GM19328 (cell line): ENCODE results near the gene LDB2.
"Not testable (repeated sequence)": the region's sequence is repeated elsewhere in the genome, so short reads cannot be mapped to it uniquely, and the experiment has no call there.

ENCODE experiments used
- ATAC-seq: cut with Tn5 transposase; IDR thresholded peaks from one replicate; pipeline ENCODE4 v1.9.1; 2021; ENCODE audit warnings: mild to moderate bottlenecking, moderate library complexity; ENCODE audit not compliant: unreplicated experiment

Gene LDB2

DNA sequence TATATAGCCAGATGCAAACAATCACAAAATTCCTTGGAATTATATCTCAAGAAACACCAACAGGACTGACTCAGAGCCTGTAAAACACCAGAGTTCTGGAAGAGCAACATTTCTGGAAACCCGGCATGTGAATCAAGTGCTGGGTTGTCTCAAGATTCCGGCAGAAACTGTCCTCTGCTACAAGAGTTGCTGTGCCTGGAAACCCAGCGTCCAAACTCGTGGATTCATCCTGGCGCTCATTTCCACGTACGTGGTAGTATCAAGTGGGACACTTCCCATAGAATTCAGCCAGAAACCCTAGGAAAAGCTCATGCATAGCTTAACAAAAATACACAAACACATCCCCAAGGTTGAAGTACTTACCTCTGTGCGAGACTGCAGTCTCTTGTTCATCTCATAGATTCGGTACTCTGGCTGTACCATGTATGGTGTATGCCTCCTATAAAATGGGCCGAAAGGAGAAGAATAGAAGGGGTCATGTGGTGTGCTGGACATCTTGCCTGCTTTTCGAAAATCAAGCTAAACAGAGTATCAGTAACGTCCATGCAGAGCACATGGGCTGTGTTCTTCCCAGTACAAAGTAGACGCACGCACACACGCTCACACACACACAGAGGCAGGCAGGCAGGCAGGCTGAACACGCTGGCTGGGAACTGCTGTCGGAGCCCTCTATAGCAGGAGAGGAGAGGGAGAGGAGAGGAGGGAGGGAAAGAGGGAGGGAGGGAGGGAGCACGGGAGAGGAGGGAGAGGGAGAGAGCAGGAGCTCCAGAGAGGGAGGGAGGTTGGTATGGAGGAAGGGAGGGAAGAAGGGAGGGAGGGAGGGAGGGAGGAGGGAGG is at the start of gene LDB2:
TSS of gene LDB2 (minus strand) at position 655 of the 837 bp plus-strand sequence.
- ATAC-seq: no peak

DNA sequence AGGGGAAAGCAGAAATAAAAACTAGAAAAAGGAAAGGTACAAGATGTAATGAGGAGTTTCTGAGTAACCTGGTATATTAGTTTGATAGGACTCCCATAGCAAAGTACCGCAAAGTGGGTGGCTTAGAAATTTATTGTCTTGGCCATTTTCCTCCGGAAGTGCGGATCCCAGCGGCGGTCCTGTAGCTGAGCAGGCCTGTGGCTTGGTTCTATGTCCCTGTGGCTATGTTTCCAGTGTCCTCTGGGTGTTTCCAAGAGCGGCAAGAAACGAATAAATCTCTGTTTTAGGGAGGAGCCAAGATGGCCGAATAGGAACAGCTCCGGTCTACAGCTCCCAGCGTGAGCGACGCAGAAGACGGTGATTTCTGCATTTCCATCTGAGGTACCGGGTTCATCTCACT is 44.0 kb upstream of the LDB2 start:
- ATAC-seq: no peak

DNA sequence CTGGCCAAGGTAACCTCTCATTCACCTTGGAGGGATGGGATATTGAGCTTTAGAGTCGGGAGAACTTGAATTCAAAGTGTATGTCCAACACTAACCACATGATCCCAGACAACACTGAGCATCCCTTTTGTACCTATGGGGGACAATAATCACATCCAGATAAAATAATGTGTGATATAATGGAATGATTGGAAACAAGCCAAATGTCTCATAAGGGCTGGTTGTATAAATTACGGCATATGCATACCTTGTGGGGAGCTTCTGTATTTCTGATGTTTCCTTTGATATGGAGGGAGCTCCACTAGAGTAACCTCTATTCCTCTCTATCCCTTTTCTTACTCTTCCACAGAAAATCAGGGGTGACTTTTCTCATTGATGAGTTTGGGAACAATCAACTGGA is 40.7 kb upstream of the LDB2 start:
- ATAC-seq: no peak

DNA sequence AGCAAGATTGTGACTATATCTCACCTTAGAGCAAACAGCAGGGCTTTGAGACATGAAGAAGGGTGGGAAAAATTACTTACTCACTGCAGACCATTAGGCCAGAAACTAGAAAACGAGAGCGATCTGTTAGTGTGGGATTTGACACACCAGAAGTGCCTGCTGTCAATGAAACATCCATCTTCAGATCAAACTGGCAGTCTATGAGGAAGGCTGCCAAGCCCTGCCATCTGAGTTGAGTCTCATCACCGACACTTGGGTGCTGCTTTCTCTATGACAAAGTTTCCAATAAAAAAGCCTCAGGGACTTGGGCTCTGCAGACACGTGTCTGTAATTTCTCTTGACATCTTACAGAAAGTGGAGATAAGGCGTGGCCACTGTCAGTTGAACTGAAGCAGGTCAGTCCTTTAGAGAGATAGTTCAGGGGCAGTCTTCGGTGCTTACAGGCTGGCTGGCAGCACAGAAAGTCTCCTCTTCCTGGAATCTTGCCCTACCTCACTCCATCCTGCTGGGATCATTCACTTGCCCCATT is 40.1 kb upstream of the LDB2 start:
- ATAC-seq: no peak

DNA sequence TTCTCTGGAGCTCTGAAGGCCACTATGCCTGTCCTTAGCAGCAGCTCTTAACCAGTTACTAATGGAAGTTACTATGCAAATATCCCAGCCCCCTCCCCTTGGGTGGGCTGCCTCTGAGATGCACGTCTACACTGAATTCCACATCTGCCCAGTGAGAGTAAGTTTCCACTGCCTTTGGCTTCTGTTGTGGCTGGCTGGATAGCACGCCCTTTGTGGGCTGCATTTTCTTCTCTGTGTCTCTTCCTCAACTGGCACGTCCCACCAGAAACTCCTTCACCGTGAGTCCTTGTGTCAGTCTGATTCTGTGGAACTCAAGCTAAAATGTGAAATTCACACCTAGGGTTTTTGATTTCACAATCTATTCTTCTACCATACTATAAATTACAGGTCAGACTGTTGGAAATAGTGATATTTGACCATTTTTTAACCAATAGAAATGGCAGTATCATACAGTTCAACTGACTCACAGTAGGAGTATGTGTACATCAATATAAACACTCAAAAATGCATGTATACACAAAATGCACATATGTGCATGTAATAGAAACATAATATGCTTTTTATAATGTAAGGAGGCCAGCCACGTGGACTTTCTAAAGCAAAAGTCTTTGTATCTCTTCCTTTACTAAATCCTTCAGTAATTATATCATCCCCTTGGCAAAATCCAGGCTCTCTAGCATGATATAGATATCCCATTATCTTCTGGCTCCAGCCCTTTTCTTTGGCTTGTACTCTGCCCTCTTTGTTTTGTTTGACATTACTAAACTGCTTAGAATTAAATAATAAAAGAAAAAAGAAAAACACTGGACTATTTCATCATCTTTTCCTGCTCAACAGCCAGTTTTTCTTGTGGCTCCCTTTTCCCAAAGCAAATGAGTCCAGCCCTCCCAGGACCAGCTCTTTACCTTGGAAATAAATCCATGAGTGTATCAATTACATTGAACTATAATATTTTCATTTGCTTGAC is 33.2 kb upstream of the LDB2 start:
- no peak for ATAC-seq

DNA sequence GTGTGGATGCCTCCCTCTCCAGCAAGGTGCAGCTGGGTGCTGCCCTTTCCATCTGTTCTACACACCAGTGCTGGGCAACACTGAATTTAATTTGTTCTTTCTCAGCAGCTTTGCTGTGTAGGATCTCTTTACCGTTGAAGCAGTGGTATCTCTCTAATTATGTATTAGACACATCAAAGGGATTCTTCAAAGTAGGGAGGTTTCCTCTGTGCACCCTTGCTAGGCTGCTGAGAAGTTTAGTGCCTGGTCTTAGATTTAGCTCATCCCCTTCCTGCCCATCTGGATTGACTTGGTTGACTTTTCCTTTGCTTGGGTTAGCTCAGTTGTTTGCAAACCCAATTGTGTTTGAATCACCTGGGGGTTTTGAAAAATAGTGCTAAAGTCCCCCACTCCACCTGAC is 27.8 kb upstream of the LDB2 start:
- no peak for ATAC-seq

DNA sequence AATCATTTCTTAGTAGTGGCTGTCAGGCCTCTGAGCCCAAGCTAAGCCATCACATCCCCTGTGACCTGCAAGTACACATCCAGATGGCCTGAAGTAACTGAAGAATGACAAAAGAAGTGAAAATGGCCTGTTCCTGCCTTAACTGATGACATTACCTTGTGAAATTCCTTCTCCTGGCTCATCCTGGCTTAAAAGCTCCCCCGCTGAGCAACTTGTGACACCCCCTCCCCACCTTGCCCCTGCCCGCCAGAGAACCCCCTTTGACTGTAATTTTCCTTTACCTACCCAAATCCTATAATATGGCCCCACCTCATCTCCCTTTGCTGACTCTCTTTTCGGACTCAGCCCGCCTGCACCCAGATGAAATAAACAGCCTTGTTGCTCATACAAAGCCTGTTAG is 20.3 kb upstream of the LDB2 start:
- not testable (repeated sequence) for ATAC-seq

DNA sequence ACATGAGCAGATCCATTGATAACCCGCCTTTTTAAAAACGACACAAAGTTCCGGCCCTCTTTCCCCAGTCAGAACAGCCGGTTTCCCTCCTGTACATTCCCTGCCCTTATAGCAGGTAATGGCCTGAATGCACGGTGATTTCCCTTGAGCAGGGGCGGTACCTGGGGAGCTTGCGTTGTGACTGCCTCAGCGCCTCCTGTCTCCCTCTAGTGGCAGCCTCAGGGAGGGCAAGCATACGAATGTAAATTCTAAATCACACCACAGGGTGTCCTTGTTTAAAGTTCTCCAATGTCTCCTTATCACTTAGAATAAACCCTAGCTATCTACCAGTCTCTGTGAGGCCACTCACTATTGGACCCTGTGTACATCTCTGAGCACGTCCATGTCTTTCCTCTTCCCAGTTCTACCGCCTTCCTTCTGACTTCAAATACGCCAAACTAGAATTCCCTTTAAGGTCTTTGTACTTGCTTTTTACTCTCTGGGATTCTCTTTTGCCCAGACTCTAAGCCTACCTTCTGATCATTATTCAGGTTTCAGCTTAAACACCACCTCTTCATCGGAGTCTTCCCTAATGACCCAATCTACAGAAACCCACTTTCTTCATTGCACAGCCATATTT is 18.4 kb upstream of the LDB2 start:
- peak; percentile 97 for ATAC-seq

DNA sequence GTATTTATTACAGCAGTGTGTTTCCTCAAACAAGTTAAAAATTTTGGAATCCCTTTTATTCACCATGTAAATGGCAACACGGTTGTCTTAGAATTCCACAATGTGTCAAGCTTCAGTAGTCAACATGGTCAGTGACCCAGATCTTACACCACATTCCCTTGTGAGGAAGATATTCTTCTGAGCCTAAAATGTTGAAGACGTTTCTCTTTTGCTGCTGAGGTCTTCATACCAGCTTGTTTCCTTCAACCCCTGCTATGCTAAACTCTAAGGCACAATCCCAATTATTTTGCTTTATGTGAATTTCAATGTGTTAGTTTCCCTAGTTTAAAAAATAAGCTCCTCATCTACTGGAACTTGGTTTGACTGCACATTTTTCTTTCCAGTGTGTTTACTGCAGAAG is 17.6 kb upstream of the LDB2 start:
- ATAC-seq: no peak

DNA sequence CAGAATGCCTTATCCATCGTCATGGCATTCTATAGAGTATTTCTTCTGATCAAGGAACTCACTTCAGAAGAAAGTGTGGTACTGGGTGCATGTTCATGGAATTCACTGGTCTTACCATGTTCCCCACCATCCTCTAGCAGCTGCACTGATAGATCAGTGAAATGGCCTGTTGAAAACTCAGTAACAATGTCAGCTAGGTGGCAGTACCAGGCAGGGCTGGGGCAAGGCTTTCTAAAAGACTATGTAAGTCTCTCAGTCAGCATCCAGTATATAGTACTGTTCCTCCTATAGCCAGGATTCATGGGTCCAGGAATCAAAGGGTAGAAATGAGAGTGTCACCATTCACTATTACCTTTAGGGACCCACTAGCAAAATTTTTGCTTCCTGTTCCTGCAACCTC is 15.8 kb upstream of the LDB2 start:
- no peak for ATAC-seq

DNA sequence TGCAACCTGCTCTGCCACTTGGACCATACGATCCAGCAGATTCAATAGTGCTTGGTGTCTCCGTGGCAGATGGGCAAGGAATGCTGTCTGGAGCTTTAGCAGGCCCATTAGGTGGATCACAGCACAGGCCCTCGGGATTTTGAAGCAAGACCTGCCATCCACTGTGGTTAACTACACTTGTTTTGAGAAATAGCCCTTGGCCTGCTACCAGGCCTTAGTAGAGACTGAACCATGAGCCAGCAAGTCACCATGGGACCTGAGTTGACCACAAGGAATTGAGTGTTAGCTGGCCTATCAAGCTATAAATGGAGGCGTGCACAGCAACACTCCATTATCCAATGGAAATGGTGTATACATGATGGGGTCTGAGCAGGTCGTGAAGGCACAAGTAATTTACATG is 14.5 kb upstream of the LDB2 start:
- no peak for ATAC-seq

DNA sequence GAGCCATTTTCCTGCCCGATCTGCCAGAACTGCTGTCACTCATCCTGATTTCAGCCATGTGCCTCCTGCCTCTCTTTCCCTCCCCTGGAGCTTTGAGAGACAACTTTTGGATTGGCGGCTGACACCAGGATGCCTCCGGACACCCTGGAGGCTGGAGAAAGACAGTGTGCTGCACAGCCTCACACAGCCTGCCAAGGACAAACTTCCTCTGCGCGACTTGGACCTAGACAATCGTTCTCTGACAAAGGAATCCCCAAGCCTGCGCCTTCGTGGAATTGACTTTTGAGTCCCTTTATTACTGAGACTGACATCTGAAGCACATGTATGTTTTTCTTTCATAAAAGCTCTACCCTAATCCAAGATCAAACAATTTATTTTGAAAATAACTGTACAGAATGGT is 10.8 kb upstream of the LDB2 start:
- ATAC-seq: no peak

DNA sequence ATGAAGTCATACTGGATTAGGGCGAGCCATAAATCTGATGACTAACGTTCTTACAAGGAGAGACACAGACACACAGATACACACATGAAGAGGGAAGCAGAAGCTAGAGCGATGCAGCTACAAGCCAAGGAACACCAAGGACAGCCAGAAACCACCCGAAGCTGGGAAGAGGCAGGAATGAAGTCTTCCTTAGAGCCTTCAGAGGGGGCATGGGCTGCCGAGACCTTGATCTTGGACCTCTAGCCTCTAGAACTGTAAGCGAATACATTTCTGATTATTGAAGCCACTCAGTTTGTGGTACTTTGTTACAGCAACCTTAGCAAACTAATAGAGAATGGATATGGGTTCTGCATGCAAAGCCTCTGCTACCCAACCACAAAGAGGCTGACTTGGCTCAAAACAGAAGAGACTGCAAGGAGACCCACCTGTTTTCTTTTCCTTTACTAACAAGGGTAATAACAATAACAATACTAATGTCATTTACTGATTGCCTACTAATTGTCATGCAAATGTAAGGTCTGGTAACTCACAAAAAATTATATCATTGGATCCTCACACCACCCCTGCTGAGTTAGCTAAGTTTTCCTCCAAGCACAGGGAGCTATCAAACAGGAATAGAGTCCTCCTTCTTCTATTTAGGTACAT is 10.1 kb upstream of the LDB2 start:
- no peak for ATAC-seq

DNA sequence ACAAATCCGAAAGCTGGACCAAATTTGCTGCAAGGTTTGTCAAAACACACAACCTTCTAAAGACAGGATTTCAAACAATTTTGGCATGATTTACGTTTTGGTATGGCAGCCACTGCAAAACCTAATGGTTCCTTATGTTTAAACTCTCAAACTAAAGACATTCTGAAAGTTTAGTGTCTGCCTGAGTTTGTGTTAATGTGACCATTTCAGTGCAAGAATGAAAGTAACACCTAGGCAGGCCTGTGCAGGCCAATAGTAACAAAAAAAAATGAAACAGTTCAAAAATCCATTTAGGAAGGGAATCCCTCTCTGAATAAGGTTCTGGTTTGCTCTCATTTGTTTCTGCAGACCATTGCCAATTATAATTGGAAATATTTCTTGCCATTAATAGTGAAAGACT is 1.9 kb upstream of the LDB2 start:
- ATAC-seq: no peak

DNA sequence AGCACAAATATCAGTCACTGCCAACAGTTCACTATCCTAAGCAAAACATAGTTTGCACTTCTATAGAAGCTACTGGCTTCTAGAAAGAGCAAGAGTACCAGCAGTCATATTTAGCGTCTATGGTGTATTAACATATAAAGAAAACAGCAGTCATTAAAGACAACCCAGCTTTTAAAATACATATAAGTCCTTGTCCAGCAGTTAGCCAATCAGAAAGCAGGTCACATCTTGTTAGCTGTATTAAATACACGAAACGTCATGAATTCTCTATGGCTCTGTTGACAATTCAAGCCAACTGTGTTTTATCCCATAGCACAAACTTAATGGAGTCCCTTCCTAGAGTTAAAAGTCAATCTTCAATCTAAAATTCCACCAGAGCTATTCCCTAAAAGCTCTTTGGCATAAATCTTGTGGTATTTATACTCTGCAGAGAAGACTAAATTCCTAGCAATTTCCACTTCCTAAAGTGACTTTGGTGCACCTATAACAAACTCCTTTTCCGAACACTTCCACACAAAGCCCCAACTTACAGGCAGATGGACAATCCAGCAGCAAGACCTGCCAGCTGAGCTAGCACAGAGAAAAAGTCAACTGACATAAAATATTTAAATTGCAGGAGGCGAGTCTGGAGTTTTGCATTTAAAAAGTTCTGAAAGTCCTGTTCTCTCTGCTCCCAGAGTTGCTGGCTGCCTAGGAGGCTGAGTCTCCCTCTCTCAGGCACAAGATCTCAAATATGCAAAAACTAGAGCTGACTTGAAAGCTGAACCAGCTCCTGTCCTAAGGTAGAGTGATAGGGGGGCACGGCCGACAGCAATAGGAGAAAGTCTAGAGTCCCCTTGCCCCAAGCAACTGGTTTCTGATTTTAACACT is 1.3 kb downstream of the LDB2 start:
- no peak for ATAC-seq

DNA sequence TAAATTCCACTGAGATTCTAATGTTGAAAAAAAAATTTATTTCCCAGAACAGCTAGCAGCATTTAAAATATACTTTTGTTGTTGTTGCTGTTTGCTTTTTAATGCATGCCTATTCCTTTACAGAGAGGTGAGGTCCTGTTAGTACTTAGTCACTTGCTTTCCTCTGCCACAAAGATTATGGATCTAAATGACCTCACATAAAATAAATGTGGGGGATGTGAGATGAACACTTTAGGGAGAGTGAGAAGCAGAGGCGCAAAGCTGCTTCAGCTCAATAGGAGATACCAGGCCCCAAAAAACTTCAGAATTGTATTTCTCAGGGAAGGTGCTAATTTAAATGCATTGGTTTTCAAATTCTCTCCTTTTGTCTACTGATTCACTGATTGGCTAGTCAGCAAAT is 4.0 kb downstream of the LDB2 start:
- no peak for ATAC-seq

DNA sequence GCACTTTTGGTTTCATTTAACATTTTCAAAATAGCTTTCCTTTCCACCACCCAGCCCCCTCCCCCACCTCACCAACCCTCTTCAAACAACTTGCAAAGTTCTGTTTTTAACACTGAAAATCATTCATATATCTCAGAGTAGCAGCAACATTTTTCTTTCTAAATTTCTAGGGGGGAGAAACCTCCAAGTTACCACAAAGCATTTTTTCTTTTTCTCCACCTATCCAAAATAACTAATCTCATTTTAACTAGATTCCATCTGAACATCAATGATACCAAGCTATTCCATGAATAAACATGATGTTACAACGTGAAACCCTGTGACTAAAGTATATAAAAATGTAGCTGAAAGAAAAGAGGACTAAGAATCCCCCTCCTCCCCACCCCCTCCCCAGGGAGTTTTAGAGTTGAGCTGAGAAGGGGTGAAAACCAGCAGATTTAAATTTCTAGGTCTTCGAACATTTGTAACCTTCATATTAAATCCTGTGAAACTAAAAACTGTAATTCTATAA is 5.2 kb downstream of the LDB2 start:
- ATAC-seq: no peak

DNA sequence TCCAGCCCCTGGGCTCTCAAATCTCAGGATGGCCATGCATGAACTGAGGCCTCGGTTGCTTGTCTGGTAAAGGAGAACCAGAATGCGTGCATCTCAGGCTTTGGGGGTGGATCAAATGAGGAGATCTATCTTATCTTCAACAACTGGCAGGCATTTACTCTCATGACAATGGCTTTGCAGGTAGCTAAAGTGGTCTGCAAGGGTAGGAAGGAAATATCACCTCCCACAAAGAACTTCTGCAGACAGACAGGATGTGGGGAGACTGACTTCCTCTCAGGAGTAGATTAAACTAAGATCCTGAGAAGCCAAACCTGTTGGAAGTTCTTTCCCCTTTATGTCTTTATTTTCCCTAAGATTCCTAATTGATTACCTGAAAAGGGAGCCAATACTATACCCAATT is 7.8 kb downstream of the LDB2 start:
- no peak for ATAC-seq

DNA sequence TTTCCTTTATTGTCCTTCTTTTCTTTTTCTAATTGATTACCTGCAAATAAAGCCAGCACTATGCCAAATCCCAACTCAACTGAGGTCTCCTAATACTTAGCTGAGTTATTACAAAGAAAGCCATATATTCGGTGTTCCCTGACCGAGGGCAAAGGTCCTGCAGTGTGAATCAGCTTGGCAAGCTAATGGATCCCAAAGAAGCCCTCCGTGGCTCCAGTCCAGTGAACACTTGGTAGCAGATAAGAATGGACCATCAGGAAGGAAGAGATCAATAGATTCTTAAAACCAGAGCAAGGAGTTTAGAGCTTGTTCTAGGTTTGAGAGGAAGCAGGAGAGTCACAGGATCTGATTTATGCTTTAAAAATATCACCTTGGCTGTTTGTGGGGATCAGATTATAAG is 8.5 kb downstream of the LDB2 start:
- no peak for ATAC-seq

DNA sequence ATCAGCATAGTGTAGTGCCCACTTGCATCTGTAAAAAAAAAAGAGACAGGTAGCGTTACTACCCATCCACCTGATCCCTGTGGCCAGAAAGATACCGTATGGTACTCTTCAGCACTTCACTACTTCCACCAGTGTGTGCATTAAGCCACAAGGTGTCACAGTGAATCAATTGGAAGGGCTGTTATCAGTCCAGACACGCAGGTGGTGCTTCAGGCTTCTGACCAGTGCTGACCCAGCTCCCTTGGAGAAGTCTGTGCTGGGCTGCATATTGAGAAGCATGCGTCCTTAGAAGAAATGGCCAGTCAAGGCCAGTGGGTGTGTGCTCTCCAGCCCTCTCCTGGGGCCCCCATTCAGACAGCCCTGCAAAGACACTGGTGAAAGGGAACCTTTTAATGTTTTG is 10.6 kb downstream of the LDB2 start:
- ATAC-seq: no peak
